Stimulated activated CD4-positive, alpha-beta T cell treated with anti-CD3 and anti-CD28 coated beads, Interleukin-12 subunit alpha, Interleukin-12 subunit beta, amount 100 ng/mL, for 24 hours (primary cell): ENCODE results near the gene SCD5.

Experiments used
- DNase-seq, 2 experiments: peaks; one replicate each; pipeline ENCODE4 v3.0.0-alpha.2; 2020; ENCODE audit warnings: low read depth in 2 of 2

SCD5 gene

GRCh38 chr4:82797040-82797404 lies 1.6 kb downstream of the SCD5 start:
- DNase-seq: no peak

GRCh38 chr4:82792912-82793649 lies 5.5 kb downstream of the SCD5 start:
- no peak for DNase-seq

DNA sequence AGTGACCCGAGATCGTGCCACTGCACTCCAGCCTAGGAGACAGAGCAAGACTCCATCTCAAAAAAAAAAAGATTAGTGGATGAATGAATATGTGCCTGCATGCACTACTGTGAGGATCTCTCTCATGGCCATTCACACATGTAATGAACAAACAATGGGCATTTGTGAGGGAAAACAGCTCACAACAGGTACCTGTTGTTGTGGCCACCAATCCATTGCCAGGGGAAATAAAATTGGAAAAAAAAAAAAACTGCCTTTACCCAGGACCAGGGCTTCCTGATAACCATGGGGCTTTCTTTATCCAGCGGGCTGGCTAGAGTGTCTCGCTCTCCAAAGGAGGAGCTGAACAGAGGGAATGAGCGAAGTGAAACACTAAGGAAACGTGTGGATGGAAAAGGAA lies 7.4 kb downstream of the SCD5 start:
- no peak for DNase-seq

GRCh38 chr4:82790060-82790660 lies 8.4 kb downstream of the SCD5 start:
- DNase-seq: no peak

- no peak for DNase-seq
Measured at GRCh38 chr4:82789025-82789776, 9.4 kb downstream of the SCD5 start.

DNA sequence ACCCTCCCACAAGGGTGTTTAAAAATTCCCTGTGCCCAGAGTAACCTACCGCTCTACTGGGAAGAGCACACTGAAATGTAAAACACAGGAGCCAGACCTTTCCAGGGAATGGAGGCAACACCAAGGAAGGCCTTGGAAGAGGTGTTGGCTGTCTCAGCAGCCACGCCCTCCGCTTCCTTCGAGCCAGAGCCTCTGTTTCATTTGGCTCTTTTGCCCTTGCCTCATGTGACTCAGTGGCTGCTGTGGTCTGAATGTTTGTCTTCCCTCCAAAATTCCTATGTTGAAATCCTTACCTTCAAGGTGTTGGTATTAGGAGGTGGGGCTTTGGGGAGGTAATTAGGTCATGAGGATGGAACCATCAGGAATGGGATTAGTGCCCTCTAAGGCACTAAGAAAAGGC lies 11.3 kb downstream of the SCD5 start:
- DNase-seq: no peak

- DNase-seq: no peak
Measured at GRCh38 chr4:82786828-82787227, 11.8 kb downstream of the SCD5 start.

- DNase-seq: no peak
Measured at GRCh38 chr4:82785611-82786400, 12.8 kb downstream of the SCD5 start.

DNA sequence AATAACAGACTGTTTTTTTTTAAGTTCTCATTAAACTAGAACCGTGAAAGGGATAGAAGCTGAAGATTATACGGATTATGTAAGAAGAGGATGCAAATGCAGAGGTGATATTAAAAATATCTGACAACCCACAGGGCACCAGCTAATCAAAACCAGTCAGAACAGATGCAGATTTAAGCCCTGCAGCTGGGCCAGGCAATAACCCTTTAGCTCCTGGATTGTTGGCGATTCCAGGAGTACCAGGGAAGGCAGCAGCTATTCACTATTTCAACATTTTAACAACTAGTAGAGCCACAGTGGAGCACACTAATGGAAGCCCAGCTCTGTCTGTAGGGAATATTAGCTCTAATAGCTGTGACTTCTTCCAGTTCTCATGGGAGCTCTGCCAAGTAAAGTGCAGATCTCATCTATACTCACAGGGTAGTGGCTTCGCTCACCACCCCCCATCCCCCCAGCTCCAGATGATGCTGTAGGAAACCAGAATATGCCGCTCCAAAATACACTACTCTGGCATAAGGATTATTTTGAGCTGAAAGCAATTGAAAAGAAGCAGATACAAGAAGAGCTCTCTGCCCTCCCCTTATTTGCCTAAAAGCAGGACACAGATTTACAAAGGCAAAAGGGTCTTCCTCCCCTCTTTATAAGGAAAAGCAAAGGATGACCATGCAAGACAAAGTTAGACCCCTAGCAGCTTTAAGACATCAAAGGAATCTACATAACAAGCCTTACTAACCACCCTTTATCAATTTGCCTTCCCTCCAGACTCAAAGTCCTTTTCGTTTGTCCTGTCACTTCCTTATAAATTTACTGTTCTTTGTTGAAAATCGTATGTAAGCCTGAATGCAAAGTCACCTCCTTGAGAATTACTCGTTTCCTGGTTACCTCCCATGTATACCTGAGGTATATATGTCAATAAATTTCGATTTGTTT lies 13.7 kb downstream of the SCD5 start:
- DNase-seq: no peak

DNA sequence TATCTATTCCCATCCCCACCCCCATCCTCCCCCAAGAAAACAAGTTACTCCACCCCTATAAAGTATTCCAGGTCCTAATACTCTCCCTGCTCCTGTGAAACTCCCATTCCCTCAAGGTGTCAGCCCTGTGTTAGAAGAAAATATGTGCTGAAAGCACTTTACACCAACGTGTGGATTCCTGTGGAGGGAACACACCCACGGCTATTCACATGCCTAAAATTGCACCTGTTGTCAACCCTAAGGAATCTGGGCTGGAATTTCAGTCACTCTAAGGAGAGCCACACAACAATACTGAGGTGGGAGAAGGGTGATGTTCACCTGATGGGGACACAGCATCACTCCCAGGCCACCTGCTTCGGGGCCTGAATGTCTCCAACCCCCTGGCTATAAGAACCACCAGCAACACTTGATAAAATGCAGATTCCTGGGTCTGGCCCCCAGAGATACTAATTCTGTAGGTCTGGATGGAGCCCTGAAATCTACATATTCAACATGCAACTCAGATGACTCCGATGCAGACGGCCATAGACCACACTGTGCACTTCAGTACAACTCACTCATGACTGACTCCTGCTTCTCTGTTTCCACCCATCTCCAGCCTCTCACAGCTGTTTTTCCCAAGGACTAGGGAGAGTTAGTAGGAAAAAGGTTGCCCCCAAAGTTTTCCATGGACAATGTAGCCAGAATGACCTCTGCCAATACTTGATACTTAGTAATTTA lies 15.8 kb downstream of the SCD5 start:
- DNase-seq: no peak

DNA sequence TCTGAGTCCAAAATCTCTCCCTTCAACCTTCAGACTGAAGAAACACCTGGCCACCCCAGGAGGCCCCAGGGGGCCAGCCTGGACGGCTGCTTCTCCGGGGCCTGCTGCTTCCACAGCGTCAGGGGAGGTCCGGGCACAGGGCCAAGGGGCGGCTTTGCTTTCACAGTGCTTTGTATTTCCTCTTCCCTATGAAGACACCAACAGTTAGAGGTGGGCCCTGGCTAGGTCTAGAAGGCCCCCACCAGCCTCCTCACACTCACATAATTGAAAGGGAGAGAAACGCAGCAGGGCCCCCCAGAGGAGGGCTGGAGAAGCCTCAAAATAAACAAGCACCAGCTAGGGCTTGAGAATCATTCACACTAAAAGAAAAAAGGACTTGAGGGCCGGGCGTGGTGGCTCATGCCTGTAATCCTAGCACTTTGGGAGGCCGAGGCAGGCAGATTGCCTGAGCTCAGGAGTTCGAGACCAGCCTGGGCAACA lies 17.8 kb downstream of the SCD5 start:
- DNase-seq: no peak

DNA sequence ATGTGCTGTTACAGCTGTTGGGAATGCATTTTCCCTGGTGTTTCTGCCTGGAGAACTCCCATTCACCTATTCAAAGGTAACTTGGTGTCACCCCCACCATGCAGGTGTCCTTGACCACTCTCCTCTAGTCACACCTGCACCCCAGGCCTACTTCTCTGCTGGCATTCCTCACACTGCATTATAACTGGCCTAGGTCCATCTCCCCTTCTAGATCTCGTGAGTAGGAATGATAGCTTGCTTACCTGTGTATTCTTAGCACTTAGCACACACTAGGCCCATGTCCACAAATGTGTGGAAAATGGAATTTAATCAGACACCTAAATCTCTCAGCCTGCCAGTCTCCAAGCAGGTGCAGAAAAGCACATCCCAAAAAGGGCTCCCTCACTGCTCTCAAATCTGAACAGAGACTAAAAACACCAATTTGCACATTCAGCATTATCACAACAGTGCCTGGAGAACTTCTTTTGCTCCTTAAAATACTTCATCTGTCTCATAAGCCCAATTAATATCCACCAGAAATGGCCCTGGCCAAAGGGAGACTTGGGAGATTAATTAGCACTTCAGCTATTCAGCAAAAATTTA lies 18.3 kb downstream of the SCD5 start:
- DNase-seq: no peak

- no peak for DNase-seq
Measured at GRCh38 chr4:82779032-82779431, 19.6 kb downstream of the SCD5 start.

GRCh38 chr4:82777857-82778525 lies 20.6 kb downstream of the SCD5 start:
- DNase-seq: no peak

DNA sequence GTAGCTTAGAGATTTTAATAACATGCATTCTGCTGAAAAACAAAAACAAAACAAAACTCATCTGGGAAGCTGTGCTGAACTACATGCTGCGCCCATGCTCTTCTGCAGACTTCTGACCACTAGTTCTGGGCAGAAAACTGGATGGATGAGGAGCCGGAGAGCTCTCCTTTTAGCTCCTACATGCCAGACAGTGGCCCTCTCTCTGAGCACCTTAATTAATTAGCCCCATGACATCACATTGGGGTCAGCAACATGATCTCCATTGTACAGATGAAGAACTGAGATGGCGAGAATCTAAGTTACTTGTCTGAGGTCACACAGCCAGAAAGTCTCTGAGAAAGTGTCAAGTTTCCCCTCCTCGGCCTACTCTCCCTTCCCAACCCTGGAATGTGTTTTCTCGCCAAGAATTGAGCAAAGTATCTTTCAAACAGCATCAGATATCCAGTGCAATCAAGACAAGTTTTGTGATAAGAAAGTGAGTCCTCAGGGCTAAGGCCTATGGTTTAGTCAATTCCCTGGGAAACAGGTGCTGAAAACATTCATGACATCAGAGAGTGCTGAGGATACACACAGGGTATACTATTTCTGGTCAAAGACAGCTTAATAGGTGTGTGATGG lies 21.6 kb downstream of the SCD5 start:
- DNase-seq: no peak

- no peak for DNase-seq
Measured at GRCh38 chr4:82775243-82775642, 23.4 kb downstream of the SCD5 start.

- DNase-seq: no peak
Measured at GRCh38 chr4:82774711-82775171, 23.9 kb downstream of the SCD5 start.

DNA sequence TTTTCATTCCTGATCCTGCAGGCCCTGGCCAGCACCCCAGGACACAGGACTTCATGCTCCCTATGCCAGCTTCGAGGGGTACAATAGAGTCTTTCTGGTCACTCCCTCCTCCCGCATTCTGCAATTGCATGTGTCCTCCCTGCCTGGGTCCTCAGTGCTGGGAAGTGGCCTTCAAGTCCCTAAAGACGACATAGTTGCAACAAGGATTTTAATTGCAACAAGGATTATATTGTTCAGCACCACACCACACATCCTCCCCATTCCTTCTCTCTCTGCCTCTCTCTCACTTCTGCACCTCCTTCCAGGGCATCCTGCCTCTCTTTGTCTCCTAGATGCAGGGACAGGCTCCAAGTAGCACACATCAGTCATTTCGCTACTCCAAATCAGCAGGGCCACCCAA lies 25.5 kb downstream of the SCD5 start:
- no peak for DNase-seq

GRCh38 chr4:82770607-82771006 lies 28.0 kb downstream of the SCD5 start:
- no peak for DNase-seq
